HG03558 (cell line): ENCODE data around the gene UNC79.
A peak's percentile ranks its signal among the peaks of the same experiment; 100 is the strongest.

Experiments
- ATAC-seq: cut with Tn5 transposase; IDR thresholded peaks from one replicate; pipeline ENCODE4 v1.9.1; 2021; ENCODE audit warnings: moderate number of reproducible peaks; ENCODE audit not compliant: unreplicated experiment; ENCODE audit errors: extremely low read depth

The UNC79 gene

DNA sequence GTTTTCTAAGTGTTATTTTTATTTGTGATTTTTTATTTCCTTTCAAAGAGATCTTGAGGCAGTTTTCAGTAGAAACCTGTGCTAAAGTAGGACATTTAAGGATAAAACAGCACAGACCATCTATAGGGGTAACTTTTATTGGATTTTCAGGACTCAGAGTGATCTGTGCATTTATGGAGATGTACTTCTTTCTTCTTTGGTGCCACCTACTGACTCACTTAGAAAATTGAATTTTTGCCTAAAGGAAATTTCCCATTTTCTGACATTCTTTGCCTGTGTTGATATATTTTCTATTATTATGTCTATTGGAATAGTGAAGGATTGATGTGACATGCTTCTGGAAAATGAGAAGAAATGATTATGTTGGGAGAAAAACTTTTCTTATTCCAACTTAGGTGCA, 113.0 kb downstream of the UNC79 start:
- ATAC-seq = no peak

GRCh38 chr14:93544212-93544611, 113.5 kb downstream of the UNC79 start:
- ATAC-seq = no peak

- no peak for ATAC-seq
Measured at GRCh38 chr14:93546642-93547041, 115.9 kb downstream of the UNC79 start.

DNA sequence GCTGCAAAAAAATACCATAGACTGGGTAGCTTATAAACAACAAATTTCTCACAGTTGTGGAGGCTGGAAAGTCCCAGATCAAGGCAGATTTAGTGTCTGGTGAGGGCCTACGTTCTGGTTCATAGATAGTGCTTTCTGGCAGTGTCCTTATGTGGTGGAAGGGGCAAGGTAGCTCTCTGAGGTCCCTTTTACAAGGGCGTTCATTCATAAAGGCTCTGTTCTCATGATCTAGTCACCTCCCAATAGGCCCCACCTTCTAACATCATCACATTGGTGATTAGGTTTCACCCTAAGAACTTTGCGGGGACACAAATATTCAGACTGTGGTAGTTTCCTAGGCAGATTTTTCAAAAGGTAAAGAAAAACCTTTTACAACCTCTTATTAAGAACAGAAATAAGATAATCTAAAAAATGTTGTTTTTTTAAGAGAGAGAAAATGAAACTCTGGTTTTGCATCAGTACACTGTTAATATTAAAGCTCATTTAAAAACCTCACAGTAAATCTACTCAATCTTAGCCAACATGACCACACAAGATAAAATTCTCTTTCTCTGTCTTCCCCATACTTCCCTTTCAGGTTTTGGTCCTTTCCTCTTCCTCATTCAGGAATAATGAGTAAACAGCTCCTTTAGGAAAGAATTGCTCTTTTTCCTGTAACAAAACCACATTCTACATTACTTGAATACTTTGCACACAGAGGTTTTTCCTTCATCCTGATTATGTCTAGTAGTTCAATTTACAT, 117.5 kb downstream of the UNC79 start:
- ATAC-seq = peak; percentile 53

GRCh38 chr14:93549595-93549994, 118.9 kb downstream of the UNC79 start:
- ATAC-seq = no peak

GRCh38 chr14:93564918-93565317, 134.2 kb downstream of the UNC79 start:
- ATAC-seq = no peak

GRCh38 chr14:93566065-93566693, 135.4 kb downstream of the UNC79 start:
- no peak for ATAC-seq

DNA sequence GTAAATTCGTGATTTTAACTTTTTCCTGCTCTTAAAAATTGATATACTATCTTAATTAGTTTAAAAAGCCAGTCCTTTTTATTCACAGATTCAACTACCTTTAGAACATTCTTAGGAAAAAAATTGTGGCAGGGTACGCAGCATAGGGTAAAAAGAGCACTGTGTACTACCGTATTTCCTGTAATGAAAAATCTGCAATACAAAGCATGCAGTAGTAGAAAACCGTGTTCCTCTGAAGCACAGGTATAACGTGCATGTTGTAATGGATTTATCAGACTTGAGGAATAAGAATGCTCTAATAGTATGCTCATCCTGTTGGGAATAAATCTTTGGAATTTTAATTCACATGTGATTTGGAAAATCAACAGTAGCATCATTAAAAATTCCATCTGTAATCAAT, 140.5 kb downstream of the UNC79 start:
- ATAC-seq = no peak

DNA sequence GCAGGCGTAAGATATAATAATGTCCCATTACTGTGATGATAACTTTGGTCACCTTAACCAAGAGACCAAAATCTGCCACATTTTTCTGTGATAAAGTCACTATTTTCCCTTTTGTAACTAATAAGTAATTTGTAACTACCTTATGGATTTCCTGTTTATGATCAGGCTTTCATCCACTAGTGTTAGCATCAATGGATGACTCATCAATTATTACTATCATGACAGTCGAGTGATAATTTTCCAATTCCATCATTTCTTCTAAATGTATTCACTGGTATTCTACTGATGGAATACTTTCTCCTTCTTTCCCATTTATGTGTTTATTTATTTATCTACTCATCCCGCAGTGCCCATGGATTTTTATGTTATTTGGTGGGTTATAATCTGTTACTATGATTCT, 148.4 kb downstream of the UNC79 start:
- no peak for ATAC-seq

- ATAC-seq = no peak
Measured at GRCh38 chr14:93582516-93582915, 151.8 kb downstream of the UNC79 start.

- no peak for ATAC-seq
Measured at GRCh38 chr14:93587330-93587729, 156.6 kb downstream of the UNC79 start.

DNA sequence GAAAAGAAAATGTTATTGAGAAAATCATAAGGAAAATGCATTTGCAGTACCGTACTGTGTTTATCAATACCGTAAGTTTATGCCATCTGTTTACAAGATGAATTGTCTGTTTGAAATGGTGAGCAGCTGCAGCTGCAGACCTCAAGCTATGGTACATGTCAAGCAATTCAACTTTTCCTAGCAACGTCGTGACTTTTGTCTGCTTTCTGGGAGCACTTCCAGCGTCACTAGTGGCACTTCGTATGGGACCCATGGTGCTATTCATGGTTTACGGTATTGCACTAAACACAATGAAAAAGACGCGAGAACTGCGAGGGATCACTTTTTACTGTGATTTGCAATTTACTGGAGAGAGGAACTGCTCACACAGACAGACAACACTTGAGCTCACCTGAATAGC, 160.8 kb downstream of the UNC79 start:
- ATAC-seq = no peak

DNA sequence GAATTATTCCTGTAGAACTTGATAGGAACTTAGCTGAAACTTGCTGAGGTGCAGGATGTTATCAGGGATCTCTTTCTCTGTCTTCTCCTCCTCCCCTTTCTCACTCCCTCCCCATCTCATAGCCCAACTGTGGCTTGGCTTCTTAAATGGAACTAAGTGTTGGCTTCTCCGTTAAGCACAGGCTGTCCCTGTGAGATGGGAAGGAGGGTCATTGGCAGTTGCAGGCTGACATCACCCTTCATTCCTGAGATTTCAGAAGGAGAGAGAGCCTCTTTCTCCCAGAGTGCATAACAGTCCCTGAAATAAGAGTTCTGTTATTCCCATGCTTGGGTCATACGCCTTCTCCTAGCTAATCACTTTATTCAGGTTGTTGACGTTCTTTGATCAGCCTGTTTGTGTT, 162.0 kb downstream of the UNC79 start:
- no peak for ATAC-seq

- no peak for ATAC-seq
Measured at GRCh38 chr14:93606091-93606490, 175.4 kb downstream of the UNC79 start.

- no peak for ATAC-seq
Measured at GRCh38 chr14:93619176-93619793, 188.5 kb downstream of the UNC79 start.

- ATAC-seq = no peak
Measured at GRCh38 chr14:93628048-93628447, 197.3 kb downstream of the UNC79 start.

DNA sequence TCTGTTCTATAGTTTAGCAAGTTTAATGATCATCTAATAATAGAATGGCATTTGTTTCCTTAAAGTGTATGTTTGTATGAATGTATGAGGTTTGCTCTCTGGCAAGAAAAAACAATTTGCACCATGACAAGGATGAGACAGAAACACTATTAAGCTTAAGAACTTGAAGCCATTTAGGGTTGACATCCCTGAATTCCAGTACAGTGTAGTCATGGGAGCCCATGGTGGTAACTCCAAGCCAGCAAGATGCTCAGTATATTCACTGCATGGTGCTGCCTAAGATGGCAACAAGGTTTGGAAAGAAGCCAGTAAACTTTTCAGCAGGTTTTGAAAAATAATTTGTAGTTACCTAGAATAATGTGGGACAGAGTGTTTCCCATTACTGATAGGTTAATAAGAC, 198.9 kb downstream of the UNC79 start:
- no peak for ATAC-seq

- ATAC-seq = no peak
Measured at GRCh38 chr14:93638790-93639189, 208.1 kb downstream of the UNC79 start.

DNA sequence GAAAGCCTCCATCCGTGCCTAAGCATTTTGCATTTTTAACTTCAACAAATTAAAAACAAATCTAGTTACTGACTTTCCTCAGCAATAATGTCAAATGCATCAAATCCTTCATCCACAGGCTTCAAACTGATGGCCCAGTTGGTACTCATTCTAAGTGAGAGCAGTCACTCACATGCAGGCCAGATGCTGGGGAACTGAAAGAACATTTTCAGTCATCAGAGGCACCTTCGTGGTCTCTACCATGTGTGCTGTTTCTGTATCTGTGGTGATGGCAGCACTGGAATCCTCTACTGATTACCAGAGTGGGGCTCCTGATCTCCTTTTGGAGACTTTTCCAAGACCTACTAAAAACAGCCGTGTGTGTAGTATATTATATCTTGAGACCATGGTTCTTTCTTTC, 212.4 kb downstream of the UNC79 start:
- ATAC-seq = no peak

- ATAC-seq = no peak
Measured at GRCh38 chr14:93643676-93644075, 212.9 kb downstream of the UNC79 start.

GRCh38 chr14:93645200-93645599, 214.5 kb downstream of the UNC79 start:
- no peak for ATAC-seq
